A549 (cell line): ENCODE data around the gene FBF1. TPM values are rescaled to one million over a fixed set of nuclear protein-coding genes. Genes with fewer than 3 reads are reported as not detected.

ENCODE experiments used
- ATAC-seq, 2 experiments: fragments of 200-7000 bp in 1 of 2; fragments of >200 bp in 1 of 2; cut with Nextera tagmentation in 1 of 2; cut with Tn5 transposase in 1 of 2; 3 replicates each; pipeline versions ENCODE4 v1.8.0 to v1.9.1; 2018 to 2020; ENCODE audit warnings: mild to moderate bottlenecking in 1 of 2, moderate library complexity in 1 of 2
- CTCF ChIA-PET: fragments of 300-600 bp; sonication (Branson Sonifier 250); formaldehyde crosslinking; extraction: SDS; loops from one replicate; lab custom pipeline; 2021; ENCODE audit warnings: antibody characterized with exemption, inconsistent platforms; lab: Yijun Ruan, JAX
- POLR2A ChIA-PET: fragments of 350-600 bp; formaldehyde crosslinking; extraction: SDS; loops from one replicate; lab custom pipeline; 2021; ENCODE audit warnings: antibody characterized with exemption, inconsistent platforms; lab: Yijun Ruan, JAX
- DNase-seq, 2 experiments: peaks; one replicate each; pipeline versions ENCODE4 v3.0.0 to v3.0.0-alpha.2; 2011 to 2016; ENCODE audit warnings: low read depth in 1 of 2, low spot score in 1 of 2
- FAIRE-seq: peaks from 2 replicates; lab custom pipeline; 2011; peaks lifted over from hg19 to GRCh38; lab: Jason Lieb, UNC
- H3K27ac ChIP-seq, 2 experiments: fragments of >200 bp; sonication (Bioruptor Twin); formaldehyde crosslinking; 3 replicates each; pipeline ENCODE4 v1.5.1; 2016 to 2017
- H3K4me1 ChIP-seq: fragments of >200 bp; sonication (Bioruptor Twin); formaldehyde crosslinking; 3 replicates; pipeline ENCODE4 v1.6.1; 2016
- H3K4me2 ChIP-seq: fragments of >200 bp; sonication (Bioruptor Twin); formaldehyde crosslinking; 3 replicates; pipeline ENCODE4 v1.6.1; 2016
- H3K4me3 ChIP-seq: fragments of >200 bp; sonication (Bioruptor Twin); formaldehyde crosslinking; 3 replicates; pipeline ENCODE4 v1.5.1; 2016
- H3K9me3 ChIP-seq: fragments of >200 bp; sonication (Bioruptor Twin); formaldehyde crosslinking; 3 replicates; pipeline ENCODE4 v1.6.1; 2016
- CEBPB ChIP-seq, 2 experiments: fragments of >200 bp in 1 of 2; sonication (Bioruptor Twin) in 1 of 2; formaldehyde crosslinking in 1 of 2; IDR thresholded peaks; 2 replicates each; pipeline ENCODE4 v1.6.1; 2012 to 2016
- CHD2 ChIP-seq: fragments of 150-350 bp; IDR thresholded peaks from 2 replicates; pipeline ENCODE4 v1.6.1; 2014; ENCODE audit warnings: low read length; ENCODE audit not compliant: partially characterized antibody
- CHD4 ChIP-seq: fragments of 200-600 bp; sonication (generic); IDR thresholded peaks from 2 replicates; pipeline ENCODE4 v1.6.1; 2016; ENCODE audit warnings: antibody characterized with exemption, mild to moderate bottlenecking, borderline replicate concordance
- EP300 ChIP-seq, 2 experiments: fragments of >200 bp; sonication (Bioruptor Twin); formaldehyde crosslinking; IDR thresholded peaks; 2 replicates in 1 of 2; 3 replicates in 1 of 2; pipeline ENCODE4 v1.6.1; 2016 to 2017
- FOSB ChIP-seq: fragments of 250-450 bp; sonication (Bioruptor Pico); IDR thresholded peaks from 2 replicates; pipeline ENCODE4 v1.5.0; 2020; ENCODE audit warnings: mild to moderate bottlenecking, moderate library complexity
- FOSL2 ChIP-seq, 2 experiments: fragments of 450-650 bp in 1 of 2; fragments of >200 bp in 1 of 2; sonication (Bioruptor Twin) in 1 of 2; formaldehyde crosslinking; IDR thresholded peaks; 2 replicates each; pipeline versions ENCODE4 v1.5.0 to v1.6.1; 2016 to 2020; ENCODE audit warnings: mild to moderate bottlenecking in 1 of 2, moderate library complexity in 1 of 2
- FOXS1 ChIP-seq: fragments of 250-450 bp; sonication (Bioruptor Pico); IDR thresholded peaks from 2 replicates; pipeline ENCODE4 v1.5.0; 2020; ENCODE audit warnings: mild to moderate bottlenecking, moderate library complexity
- HDAC2 ChIP-seq: fragments of 200-600 bp; sonication (generic); IDR thresholded peaks from 2 replicates; pipeline ENCODE4 v1.6.1; 2016
- JUN ChIP-seq, 2 experiments: fragments of >200 bp; sonication (Bioruptor Twin); formaldehyde crosslinking; IDR thresholded peaks; 2 replicates in 1 of 2; 3 replicates in 1 of 2; pipeline ENCODE4 v1.6.1; 2016 to 2017
- JUNB ChIP-seq: fragments of >200 bp; sonication (Bioruptor Twin); formaldehyde crosslinking; IDR thresholded peaks from 2 replicates; pipeline ENCODE4 v1.6.1; 2016
- KDM1A ChIP-seq: fragments of 200-600 bp; sonication (generic); IDR thresholded peaks from 2 replicates; pipeline ENCODE4 v1.6.1; 2016; ENCODE audit warnings: low read depth, mild to moderate bottlenecking
- MAFK ChIP-seq: fragments of 450-650 bp; IDR thresholded peaks from 2 replicates; pipeline ENCODE4 v1.6.1; 2014; ENCODE audit not compliant: partially characterized antibody
- MAZ ChIP-seq: fragments of 150-350 bp; IDR thresholded peaks from 2 replicates; pipeline ENCODE4 v1.6.1; 2014; ENCODE audit warnings: antibody characterized with exemption, low read depth, low read length, borderline replicate concordance
- MYC ChIP-seq: IDR thresholded peaks from 2 replicates; pipeline ENCODE4 v1.6.1; 2012; ENCODE audit warnings: mild to moderate bottlenecking, inconsistent platforms, low read length, improper control_type of control experiment, borderline replicate concordance
- NFE2L2 ChIP-seq: fragments of 150-350 bp; conservative IDR thresholded peaks from 2 replicates; pipeline ENCODE4 v1.6.1; 2014; ENCODE audit warnings: low read length
- NR3C1 ChIP-seq: fragments of >200 bp; sonication (Bioruptor Twin); formaldehyde crosslinking; IDR thresholded peaks from 3 replicates; pipeline ENCODE4 v1.6.1; 2017
- PHF8 ChIP-seq: fragments of 200-600 bp; sonication (generic); IDR thresholded peaks from 2 replicates; pipeline ENCODE4 v1.6.1; 2016; ENCODE audit warnings: low read depth, mild to moderate bottlenecking, antibody characterized with exemption, moderate library complexity, borderline replicate concordance
- POLR2A ChIP-seq: IDR thresholded peaks from 2 replicates; pipeline ENCODE4 v1.6.1; 2012; ENCODE audit warnings: mild to moderate bottlenecking, low read length
- RAD21 ChIP-seq, 2 experiments: fragments of >200 bp in 1 of 2; sonication (Bioruptor Twin) in 1 of 2; formaldehyde crosslinking in 1 of 2; IDR thresholded peaks in 1 of 2; conservative IDR thresholded peaks in 1 of 2; 2 replicates in 1 of 2; 3 replicates in 1 of 2; pipeline ENCODE4 v1.6.1; 2012 to 2018; ENCODE audit warnings: inconsistent platforms in 1 of 2
- RARB ChIP-seq: fragments of 250-450 bp; sonication (Bioruptor Pico); IDR thresholded peaks from 2 replicates; pipeline ENCODE4 v1.8.0; 2021; ENCODE audit warnings: mild to moderate bottlenecking, moderate library complexity
- RNF2 ChIP-seq: fragments of 200-600 bp; sonication (generic); IDR thresholded peaks from 2 replicates; pipeline ENCODE4 v1.6.1; 2016; ENCODE audit warnings: low read depth, mild to moderate bottlenecking, antibody characterized with exemption, moderate library complexity, borderline replicate concordance
- SREBF2 ChIP-seq: fragments of 450-650 bp; IDR thresholded peaks from 2 replicates; pipeline ENCODE4 v1.6.1; 2014; ENCODE audit warnings: mild to moderate bottlenecking, moderate library complexity
- TFCP2L1 ChIP-seq: fragments of 250-450 bp; sonication (Bioruptor Pico); IDR thresholded peaks from 2 replicates; pipeline ENCODE4 v1.5.0; 2021; ENCODE audit warnings: mild to moderate bottlenecking
- ZC3H11A ChIP-seq: fragments of 450-650 bp; IDR thresholded peaks from 2 replicates; pipeline ENCODE4 v1.6.1; 2014; ENCODE audit warnings: antibody characterized with exemption, mild to moderate bottlenecking
- ZNF302 ChIP-seq: fragments of 250-450 bp; sonication (Bioruptor Pico); IDR thresholded peaks from 2 replicates; pipeline ENCODE4 v1.9.0; 2021; ENCODE audit warnings: inconsistent platforms, mild to moderate bottlenecking, moderate library complexity
- ZSCAN20 ChIP-seq: fragments of 250-450 bp; sonication (Bioruptor Pico); IDR thresholded peaks from 2 replicates; pipeline ENCODE4 v1.8.0; 2022; ENCODE audit warnings: mild to moderate bottlenecking, moderate library complexity
- WGBS: methylation state at CpG from one replicate; pipeline ENCODE4 v1.1.6; 2017; ENCODE audit errors: missing lambda C conversion rate; 5-methylcytosine and 5-hydroxymethylcytosine counted together
- polyA plus RNA-seq, 4 experiments: library from polyadenylated mRNA; depleted of rRNA in 3 of 4; stranded (reverse); fragments of >200 nt; fragmentation: RNase III in 1 of 4; extraction: RNeasy Plus Mini Kit Qiagen cat#74134 plus additional on column Dnase treatment in 1 of 4; gene quantifications; 2 replicates in 3 of 4; 3 replicates in 1 of 4; pipeline ENCODE4 v1.2.3, GENCODE V29; 2011 to 2017
- TF ChIP-seq, protein P1 (sequence below): fragments of >200 bp; sonication (Bioruptor Twin); formaldehyde crosslinking; IDR thresholded peaks from 2 replicates; pipeline ENCODE4 v1.6.1; 2016
- TF ChIP-seq, protein P2 (sequence below): IDR thresholded peaks from 2 replicates; pipeline ENCODE4 v1.6.1; 2012
- TF ChIP-seq, protein P3 (sequence below): IDR thresholded peaks from 2 replicates; pipeline ENCODE4 v1.6.1; 2012; ENCODE audit warnings: low read depth, borderline replicate concordance
- TF ChIP-seq, protein P4 (sequence below): fragments of 250-450 bp; sonication (Bioruptor Pico); IDR thresholded peaks from 2 replicates; pipeline ENCODE4 v1.5.0; 2020; ENCODE audit warnings: low read depth, mild to moderate bottlenecking, moderate library complexity
- TF ChIP-seq, protein P5 (sequence below): fragments of 250-450 bp; sonication (Bioruptor Pico); IDR thresholded peaks from 2 replicates; pipeline ENCODE4 v1.5.0; 2021; ENCODE audit warnings: mild to moderate bottlenecking, moderate library complexity, borderline replicate concordance

The FBF1 gene
- polyA plus RNA-seq, 2 of the 4 experiments (the other 2 are of a cell fraction) = 8.5 to 17.8 TPM

DNA sequence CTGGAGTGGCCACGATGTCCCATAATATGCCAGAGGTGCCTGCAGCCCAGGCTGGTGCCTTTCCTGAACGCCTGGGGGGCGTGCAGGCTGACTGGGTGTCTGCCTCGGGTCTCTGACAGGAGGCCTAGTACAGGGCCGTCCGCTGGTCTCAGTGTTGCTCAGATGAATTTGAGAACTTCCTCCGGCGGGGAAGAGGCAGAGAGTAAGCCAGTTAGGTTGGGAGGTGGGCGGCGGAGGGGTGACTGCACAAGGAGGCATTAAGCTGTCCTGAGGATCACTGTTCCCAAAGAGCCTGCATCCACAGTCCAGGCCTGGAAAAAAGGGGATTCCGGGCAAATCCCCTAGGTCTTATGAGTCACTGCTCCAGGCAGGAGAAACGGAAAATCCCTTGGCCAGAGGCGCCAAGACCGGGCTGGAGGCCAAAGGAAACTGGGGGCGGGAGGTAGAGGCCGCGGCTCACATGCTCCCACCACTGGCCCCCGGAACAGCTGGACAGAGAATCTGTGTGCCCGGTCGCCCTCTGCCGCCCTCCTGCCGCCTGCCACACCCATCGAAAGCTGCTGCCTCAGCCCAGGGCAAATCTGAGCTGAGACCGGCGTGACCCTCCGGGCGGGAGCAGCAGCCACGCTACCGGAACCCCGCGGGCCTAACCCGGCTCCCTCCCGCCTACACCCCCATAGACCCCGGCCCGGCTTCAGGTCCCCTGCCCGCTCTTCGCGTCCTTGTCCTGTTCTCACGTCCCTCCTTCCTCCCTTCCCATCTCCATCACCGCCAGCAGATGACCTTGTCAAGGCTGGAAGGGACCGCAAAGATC, 63.7 kb downstream of the FBF1 start (continued):
- no peak for TF ChIP-seq CHD4
- no peak for TF ChIP-seq NFE2L2
- peak; percentile 76; the same call in 1 of the 2 replicates for TF ChIP-seq MYC
- TF ChIP-seq, protein P1, sequence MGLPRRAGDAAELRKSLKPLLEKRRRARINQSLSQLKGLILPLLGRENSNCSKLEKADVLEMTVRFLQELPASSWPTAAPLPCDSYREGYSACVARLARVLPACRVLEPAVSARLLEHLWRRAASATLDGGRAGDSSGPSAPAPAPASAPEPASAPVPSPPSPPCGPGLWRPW = no peak
- TF ChIP-seq, protein P2, sequence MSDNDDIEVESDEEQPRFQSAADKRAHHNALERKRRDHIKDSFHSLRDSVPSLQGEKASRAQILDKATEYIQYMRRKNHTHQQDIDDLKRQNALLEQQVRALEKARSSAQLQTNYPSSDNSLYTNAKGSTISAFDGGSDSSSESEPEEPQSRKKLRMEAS = no peak; the same call in none of the 2 replicates
- no peak for TF ChIP-seq HDAC2
- TF ChIP-seq CHD2 = no peak
- TF ChIP-seq SREBF2 = no peak
- peak; percentile 66 for TF ChIP-seq FOSL2 (IDR thresholded peaks at IDR 0.05)
- peak; percentile 96 for TF ChIP-seq FOSL2 (CRISPR knock-in tag; IDR thresholded peaks at IDR 0.05)

DNA sequence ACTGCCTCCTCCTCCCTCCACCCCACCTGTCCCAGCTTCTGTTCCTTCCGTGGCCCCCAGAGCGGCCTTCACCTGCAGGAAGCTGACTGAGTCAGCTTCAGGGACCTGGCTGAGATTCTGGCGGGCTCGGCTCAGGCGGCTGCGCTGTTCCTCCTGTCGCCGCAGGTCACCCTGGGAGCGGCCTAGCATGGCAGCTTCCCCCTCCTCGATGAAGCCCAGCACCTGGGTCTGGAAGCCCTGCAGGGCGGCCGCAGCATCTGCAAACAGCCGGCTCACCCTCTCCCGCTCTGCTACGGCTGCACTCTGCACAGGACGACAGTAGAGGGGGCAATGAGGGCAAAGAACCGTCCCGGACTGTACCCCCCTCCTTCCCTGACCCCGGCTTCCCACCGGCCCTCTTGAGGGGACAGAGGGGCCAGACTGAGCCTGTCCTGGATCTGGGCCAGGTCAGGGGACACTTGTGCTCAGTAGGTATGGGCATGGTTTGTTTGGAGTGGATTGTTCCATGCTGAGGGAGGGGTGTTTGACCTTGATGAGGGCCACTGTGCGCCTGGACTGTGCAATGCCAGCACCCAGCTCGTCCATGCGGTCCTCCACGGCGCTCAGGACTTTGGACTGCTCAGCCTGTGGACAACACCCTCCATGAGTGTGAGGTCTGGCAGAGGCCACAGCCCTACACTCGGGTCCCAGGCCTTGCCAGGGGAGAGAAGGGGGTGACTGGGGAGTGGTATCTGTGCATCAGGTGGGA, 64.5 kb downstream of the FBF1 start:
- ChIA-PET POLR2A (interaction anchor here (0.6 to 4.9 kb wide), 6 partner anchors 20 to 104 kb away, joined by 5 to 52 read pairs (median 22); partner anchors contain the start of genes ACOX1, MRPL38, TEN1 and TRIM65), CTCF (interaction anchor here (0.7 to 22.8 kb wide), 25 partner anchors 9 to 196 kb away, joined by 3 to 513 read pairs (median 5); partner anchors contain the start of genes GALK1, MRPL38, TRIM65 and UNK)
- 3% methylated on average over 16 of the region's 26 CpGs for WGBS
- no peak for FAIRE-seq
- H3K4me1 ChIP-seq = peaks cover 43% of the 10 kb centered on the region
- peak overlapping the region; percentile 85 for H3K4me3 ChIP-seq
- H3K9me3 ChIP-seq = no peaks in the 10 kb centered on the region
- peak; percentile 74 for DNase-seq
- H3K4me2 ChIP-seq = peak overlapping the region; percentile 93
- peak overlapping the region; percentile 92 to 94 for H3K27ac ChIP-seq
- peak; percentile 38 to 62 for ATAC-seq
- TF ChIP-seq RAD21 (conservative IDR thresholded peaks at IDR 0.05 in 1 of 2, IDR thresholded peaks at IDR 0.05 in 1 of 2) (0 out of 5 replicates have a peak, but pooled peaks of 1 of the 2 experiments have one; percentile 2), HDAC2 (no peak), PHF8 (no peak), CEBPB (IDR thresholded peaks at IDR 0.05) (no peak), TFCP2L1 (CRISPR knock-in tag) (no peak), CHD2 (no peak), JUNB (no peak), MAFK (no peak), FOSB (CRISPR knock-in tag) (no peak), KDM1A (no peak), RARB (no peak), FOXS1 (CRISPR knock-in tag) (no peak), NR3C1 (no peak), NFE2L2 (no peak), ZC3H11A (no peak), RNF2 (no peak), EP300 (IDR thresholded peaks at IDR 0.05) (no peak), ZSCAN20 (CRISPR knock-in tag) (no peak), POLR2A (0 out of 2 replicates have a peak, but pooled peaks have one; percentile 15), FOSL2 (IDR thresholded peaks at IDR 0.05) (no peak), FOSL2 (CRISPR knock-in tag; IDR thresholded peaks at IDR 0.05) (no peak), MYC (no peak; the same call in 1 of the 2 replicates), JUN (IDR thresholded peaks at IDR 0.05) (peak in 1 of 2 experiments; percentile 39; a peak in 1 of 5 replicates), MAZ (no peak; the same call in 1 of the 2 replicates), ZNF302 (CRISPR knock-in tag) (no peak)
- TF ChIP-seq, protein P3, sequence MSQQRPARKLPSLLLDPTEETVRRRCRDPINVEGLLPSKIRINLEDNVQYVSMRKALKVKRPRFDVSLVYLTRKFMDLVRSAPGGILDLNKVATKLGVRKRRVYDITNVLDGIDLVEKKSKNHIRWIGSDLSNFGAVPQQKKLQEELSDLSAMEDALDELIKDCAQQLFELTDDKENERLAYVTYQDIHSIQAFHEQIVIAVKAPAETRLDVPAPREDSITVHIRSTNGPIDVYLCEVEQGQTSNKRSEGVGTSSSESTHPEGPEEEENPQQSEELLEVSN = peak; percentile 53; the same call in 1 of the 2 replicates
- TF ChIP-seq, protein P1 = no peak
- TF ChIP-seq, protein P2 = peak; percentile 49
- TF ChIP-seq, protein P4, sequence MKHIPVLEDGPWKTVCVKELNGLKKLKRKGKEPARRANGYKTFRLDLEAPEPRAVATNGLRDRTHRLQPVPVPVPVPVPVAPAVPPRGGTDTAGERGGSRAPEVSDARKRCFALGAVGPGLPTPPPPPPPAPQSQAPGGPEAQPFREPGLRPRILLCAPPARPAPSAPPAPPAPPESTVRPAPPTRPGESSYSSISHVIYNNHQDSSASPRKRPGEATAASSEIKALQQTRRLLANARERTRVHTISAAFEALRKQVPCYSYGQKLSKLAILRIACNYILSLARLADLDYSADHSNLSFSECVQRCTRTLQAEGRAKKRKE = peak; percentile 80; the same call in 1 of the 2 replicates
- TF ChIP-seq, protein P5, sequence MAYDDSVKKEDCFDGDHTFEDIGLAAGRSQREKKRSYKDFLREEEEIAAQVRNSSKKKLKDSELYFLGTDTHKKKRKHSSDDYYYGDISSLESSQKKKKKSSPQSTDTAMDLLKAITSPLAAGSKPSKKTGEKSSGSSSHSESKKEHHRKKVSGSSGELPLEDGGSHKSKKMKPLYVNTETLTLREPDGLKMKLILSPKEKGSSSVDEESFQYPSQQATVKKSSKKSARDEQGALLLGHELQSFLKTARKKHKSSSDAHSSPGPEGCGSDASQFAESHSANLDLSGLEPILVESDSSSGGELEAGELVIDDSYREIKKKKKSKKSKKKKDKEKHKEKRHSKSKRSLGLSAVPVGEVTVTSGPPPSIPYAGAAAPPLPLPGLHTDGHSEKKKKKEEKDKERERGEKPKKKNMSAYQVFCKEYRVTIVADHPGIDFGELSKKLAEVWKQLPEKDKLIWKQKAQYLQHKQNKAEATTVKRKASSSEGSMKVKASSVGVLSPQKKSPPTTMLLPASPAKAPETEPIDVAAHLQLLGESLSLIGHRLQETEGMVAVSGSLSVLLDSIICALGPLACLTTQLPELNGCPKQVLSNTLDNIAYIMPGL (CRISPR knock-in tag) = no peak
